G401.6 (cell line): Measurements from ENCODE around the gene HHIPL1.

Experiments
- FAIRE-seq: peaks from 2 replicates; lab custom pipeline; 2012; peaks lifted over from hg19 to GRCh38; lab: Jason Lieb, UNC

Gene HHIPL1

DNA sequence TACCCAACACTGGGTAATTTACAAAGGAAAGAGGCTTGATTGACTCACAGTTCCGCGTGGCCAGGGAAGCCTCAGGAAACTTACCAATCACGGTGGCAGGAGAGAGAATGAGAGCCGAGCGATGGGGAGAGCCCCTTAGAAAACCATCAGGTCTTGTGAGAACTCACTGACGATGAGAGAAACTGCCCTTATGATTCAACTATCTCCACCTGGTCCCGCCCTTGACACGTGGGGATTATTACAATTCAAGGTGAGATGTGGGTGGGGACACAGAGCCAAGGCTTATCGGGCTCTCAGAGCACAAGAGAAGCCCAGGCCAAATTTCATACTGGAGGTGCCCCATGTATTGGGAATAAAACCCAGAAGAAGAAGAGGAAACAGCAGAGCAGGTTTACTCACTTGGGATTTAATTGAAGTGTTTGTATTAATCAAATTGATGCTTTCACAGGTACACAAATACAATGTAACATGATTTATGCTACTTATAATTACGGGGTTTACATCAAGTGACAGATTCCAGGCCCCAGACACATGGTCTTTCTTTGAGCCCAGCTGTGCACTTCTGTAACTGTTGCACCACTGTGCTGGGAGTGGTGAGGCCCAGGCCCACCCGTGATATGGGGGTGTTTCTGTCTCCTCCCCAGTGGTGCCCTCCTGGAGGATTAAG is 32.7 kb upstream of the HHIPL1 start:
- FAIRE-seq: no peak

- no peak for FAIRE-seq
Measured at GRCh38 chr14:99612738-99613330, 32.1 kb upstream of the HHIPL1 start.

- no peak for FAIRE-seq
Measured at GRCh38 chr14:99615497-99616157, 29.3 kb upstream of the HHIPL1 start.

- no peak for FAIRE-seq
Measured at GRCh38 chr14:99616832-99617800, 27.8 kb upstream of the HHIPL1 start.

GRCh38 chr14:99619835-99620834 is 24.8 kb upstream of the HHIPL1 start:
- FAIRE-seq: no peak

DNA sequence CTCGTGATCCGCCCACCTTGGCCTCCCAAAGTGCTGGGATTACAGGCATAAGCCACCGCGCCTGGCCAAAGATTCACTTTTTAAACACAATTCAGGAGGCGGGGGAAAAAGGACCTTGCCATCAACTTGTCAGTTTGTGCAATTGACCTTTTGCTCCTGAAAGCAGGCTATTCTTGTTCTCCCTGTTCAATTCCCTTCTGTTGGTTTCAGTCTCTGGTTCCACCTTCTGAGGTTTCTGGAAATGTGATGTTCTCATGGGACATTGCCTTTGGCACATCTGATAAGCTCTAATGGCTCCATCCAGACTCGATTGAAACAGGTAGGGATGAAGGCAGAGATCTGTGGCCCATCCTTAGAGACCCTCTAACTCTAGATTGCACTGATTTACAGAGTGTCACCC is 23.0 kb upstream of the HHIPL1 start:
- FAIRE-seq: no peak

- no peak for FAIRE-seq
Measured at GRCh38 chr14:99624024-99624423, 20.9 kb upstream of the HHIPL1 start.

DNA sequence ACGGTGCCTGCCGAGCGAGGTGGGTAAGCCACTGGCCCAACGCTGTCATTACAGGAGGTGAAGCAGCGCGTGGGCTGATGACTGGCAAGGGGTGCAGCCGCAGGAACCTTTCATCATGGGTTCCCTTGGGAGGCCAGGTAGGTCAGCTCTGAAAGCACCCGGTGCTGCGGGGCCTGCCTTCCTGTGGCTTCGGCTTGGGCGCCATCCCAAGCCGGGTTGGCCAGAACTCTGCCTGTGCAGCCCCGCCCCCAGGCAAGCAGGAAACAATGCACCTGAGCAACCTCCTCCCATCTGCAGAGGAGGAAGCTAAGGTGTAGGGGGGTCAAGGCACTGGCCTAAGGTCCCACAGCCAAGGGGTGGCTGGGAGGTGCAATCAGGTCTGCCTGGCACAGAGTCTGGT is 20.0 kb upstream of the HHIPL1 start:
- FAIRE-seq: no peak

- no peak for FAIRE-seq
Measured at GRCh38 chr14:99625476-99625875, 19.5 kb upstream of the HHIPL1 start.

DNA sequence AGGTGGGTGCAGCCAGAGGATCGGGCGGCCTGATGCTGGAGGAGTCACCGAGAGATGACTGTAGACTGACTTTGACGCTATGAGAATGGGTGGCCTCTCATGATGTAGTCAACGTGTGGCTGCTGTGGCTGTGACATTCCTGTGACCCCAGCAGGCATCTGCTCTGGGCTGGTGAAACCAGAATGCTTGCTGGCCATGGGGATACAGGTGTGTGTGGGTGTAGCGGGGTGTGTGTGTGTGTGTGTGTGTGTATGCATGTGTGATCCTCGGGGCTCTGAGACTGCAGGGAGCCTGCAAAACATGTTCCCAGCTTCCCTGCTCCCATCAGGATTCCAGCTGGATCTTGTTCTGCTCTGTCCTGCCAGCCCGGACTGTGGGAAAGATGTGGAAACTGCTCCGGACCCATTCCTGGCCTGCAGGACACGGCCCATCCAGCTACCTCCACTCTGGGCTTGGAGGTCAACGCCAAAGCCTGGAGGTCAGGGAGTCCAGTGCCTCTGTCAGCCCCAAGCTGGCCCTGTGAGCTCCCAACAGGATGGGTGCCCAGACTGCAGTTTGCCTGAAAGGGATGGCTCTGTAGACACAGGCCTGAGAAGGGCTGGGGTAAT is 18.8 kb upstream of the HHIPL1 start:
- no peak for FAIRE-seq

DNA sequence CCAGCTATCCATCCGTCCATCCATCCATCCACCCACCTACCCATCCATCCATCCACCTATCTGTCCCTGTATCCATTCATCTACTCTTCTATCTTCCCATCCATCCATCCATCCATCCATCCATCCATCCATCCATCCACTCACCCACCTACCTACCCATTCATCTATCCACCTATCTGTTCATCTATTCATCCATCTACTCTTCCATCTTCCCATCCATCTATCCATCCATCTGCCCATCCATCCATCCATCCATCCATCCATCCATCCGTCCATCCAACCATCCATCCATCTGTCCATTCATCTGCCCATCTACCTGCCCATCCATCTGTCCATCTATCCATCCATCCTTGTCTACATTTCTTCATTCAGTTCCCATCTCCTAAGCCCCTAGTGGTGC is 17.8 kb upstream of the HHIPL1 start:
- FAIRE-seq: no peak

- FAIRE-seq: no peak
Measured at GRCh38 chr14:99627510-99628381, 17.2 kb upstream of the HHIPL1 start.

DNA sequence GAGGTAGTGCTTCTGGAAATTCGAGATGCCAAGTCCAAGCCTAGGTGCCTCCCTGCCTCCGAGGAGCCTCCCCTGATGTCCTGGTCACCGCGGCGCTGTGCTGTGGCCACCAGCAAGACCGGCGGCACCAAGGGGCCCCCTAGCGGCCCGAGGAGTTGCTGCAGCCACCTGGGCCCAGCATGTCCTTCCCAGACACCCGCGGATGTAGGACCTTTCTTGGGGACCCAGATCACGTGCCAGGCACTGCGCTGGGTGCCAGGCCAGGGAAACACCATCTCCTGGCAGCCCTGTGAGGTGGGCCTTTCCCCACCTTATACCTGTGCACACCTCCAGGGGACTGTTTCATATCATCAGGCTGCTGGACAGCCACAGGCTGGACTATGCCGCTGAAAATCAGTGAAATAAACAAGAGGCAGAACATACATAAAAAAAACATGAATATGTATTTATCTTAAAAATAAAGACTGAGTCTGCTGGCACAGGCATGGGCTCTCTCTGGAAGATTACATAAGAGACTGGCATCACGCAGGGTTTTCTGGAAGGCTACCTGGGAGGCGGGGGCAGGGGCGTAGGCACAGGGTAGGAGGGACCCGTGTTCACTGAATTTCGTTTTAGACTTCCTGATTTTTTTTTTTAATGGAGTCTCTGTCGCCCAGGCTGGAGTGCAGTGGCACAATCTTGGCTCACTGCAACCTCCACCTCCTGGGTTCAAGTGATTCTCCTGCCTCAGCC is 15.9 kb upstream of the HHIPL1 start:
- FAIRE-seq: no peak

GRCh38 chr14:99630202-99630601 is 14.7 kb upstream of the HHIPL1 start:
- FAIRE-seq: no peak

DNA sequence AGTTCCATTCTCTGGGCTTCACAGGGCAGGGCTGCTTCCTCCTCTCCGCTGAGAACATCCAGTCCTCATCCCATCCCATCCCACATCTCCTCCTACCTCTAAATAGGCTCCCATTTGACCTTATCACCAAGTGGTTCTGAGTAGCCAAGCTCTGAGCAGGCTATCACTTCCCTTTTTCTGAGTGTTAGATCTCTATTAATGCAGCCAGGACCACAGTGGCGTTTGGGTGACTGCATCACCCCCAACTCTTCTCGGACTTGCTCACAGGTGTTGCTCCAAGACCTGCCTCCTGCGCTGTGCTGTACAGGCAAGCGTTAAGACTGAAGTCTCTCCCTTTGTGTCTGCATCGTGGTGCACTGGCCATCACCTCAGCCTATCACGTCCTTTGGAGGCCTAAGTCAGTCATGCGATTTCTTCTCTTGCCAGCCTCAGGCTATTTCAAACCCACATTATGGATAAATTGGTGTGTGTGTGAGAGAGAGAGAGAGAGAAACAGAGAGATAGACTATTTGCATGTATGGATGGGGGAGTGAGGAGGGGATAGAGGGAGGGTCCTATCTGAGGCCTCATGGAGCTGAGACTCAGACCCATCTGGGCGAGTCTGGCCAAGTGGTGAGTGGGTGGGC is 12.4 kb upstream of the HHIPL1 start:
- no peak for FAIRE-seq

DNA sequence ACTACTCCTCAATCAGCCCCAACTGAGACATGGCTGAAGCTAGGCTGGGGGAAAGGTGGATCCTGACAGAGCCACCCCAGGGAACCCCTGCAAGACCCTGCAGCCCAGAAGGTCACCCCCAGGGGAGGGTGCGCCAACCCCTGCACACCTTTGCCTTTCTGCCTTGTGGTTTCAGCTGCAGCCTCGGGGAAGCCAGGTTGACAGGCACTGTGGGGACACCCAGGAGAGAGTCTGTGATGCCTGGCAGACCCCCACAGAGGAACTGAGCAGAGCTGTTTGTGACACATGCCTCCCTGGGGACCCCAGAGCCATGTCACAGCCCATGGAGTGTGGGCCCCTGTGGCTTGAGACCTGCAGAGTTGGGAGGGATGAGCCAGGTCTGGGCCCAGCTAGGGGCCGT is 11.8 kb upstream of the HHIPL1 start:
- FAIRE-seq: no peak

DNA sequence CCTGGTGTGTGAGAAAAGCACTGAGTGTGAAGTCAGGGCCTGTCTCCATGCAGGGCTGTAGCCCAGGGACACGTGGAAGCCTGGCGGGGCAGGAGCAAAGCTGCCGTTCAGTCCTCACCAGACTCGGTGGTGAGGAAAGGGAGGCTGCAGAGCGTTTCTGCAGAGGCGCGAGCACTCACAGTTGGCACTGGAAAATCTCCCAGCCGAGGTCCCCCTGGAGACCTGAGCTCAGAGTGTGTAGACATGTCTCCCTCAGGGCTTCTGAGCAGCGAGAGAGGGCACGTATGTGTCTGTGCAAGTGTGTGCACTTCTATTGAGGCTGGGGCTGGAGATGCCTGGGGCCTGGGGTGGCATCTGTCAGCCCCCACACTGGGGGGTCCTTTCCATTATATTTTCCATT is 11.0 kb upstream of the HHIPL1 start:
- no peak for FAIRE-seq

- FAIRE-seq: no peak
Measured at GRCh38 chr14:99634443-99634842, 10.5 kb upstream of the HHIPL1 start.

DNA sequence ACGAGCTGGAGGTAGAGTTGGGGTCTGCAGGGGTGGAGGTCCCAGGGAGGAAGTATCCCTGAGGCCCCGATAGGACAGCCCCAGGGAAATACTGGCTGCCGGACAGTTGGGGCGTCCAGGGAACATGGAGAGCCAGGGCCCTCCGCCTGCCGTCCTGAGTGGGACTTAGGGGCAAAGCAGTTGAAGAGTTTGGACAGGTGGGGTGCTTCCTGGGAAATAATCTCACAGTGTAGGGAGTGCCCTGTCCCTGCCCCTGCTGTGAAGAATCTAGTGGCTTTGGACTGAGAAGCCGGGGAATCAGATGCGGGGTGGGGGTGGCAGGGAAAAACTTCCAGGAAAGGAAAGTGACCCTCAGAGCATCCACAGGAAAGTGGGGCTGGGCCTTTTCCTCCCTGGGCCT is 9.8 kb upstream of the HHIPL1 start:
- no peak for FAIRE-seq
